Measurements from ENCODE around the gene FRMPD1. TPM values are rescaled to one million over a fixed set of nuclear protein-coding genes. Genes with fewer than 3 reads are reported as not detected.
A peak's percentile ranks its signal among the peaks of the same experiment; 100 is the strongest.

FRMPD1 gene
- total RNA-seq, 1 donor from 2014 or later: 0.07 TPM

GRCh38 chr9:37700900-37701299 is 50.1 kb downstream of the FRMPD1 start:
- DNase-seq (ENCODE audit: low read depth): no peak
- Histone ChIP-seq H3K9me3 (ENCODE audit: insufficient read depth, low read depth, low read length) (no peaks in the 10 kb centered on the region), H4K20me1 (ENCODE audit: insufficient read depth, low read length) (no peaks in the 10 kb centered on the region), H3K79me2 (ENCODE audit: insufficient read depth, low read length) (no peaks in the 10 kb centered on the region), H3K4me3 (ENCODE audit: insufficient read depth, low read depth, low read length) (no peak overlapping the region), H3K4me1 (ENCODE audit: insufficient read depth, low read length) (no peaks in the 10 kb centered on the region), H3K27ac (ENCODE audit: low read depth, low read length) (no peak overlapping the region), H2AFZ (ENCODE audit: low read depth, low read length) (no peak overlapping the region), H3K27me3 (ENCODE audit: insufficient read depth, low read length) (peaks cover 19% of the 10 kb centered on the region), H3K9ac (ENCODE audit: low read length) (no peak overlapping the region), H3K4me2 (ENCODE audit: low read length) (no peak overlapping the region), H3K36me3 (ENCODE audit: insufficient read depth, low read length) (no peaks in the 10 kb centered on the region)
- Mint-ChIP-seq H3K4me3 (ENCODE audit: unreplicated experiment) (no peak overlapping the region), H3K36me3 (ENCODE audit: low read depth, unreplicated experiment) (no peaks in the 10 kb centered on the region), H3K27me3 (ENCODE audit: low read depth, unreplicated experiment) (peaks cover 17% of the 10 kb centered on the region), H3K9me3 (ENCODE audit: unreplicated experiment) (peaks cover 2% of the 10 kb centered on the region), H3K27ac (ENCODE audit: unreplicated experiment) (no peak overlapping the region), H3K4me1 (ENCODE audit: low read depth, unreplicated experiment) (peaks cover 8% of the 10 kb centered on the region)
- TF ChIP-seq EZH2 (IDR thresholded peaks at IDR 0.05; ENCODE audit: insufficient read depth, low read length) (no peak), CTCF (IDR thresholded peaks at IDR 0.05; ENCODE audit: insufficient read depth, low read depth, low read length) (no peak)
- no peak for FAIRE-seq

DNA sequence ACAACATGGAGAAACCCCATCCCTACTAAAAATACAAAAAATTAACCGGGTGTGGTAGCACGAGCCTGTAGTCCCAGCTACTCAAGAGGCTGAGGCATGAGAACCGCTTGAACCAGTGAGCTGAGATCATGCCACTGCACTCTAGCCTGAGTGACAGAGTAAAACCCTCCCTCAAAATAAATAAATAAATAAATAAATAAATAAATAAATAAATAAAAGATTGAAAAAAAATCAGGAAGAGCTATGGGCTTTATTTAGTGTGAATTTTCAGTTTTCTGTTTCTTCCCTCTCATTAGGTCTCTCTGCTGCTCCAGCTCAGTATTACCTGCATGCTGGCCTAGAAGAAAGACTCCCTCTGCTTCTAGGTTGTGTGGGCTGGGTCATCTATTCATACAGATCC is 55.0 kb downstream of the FRMPD1 start:
- no peaks in the 10 kb centered on the region for H4K20me1 ChIP-seq (ENCODE audit: insufficient read depth, low read length)
- TF ChIP-seq CTCF (IDR thresholded peaks at IDR 0.05; ENCODE audit: insufficient read depth, low read depth, low read length): no peak
- TF ChIP-seq EZH2 (IDR thresholded peaks at IDR 0.05; ENCODE audit: insufficient read depth, low read length): no peak
- no peak overlapping the region for H3K9ac ChIP-seq (ENCODE audit: low read length)
- no peaks in the 10 kb centered on the region for H3K36me3 Mint-ChIP-seq (ENCODE audit: low read depth, unreplicated experiment)
- H3K27ac Mint-ChIP-seq (ENCODE audit: unreplicated experiment): no peak overlapping the region
- no peak overlapping the region for H3K27ac ChIP-seq (ENCODE audit: low read depth, low read length)
- peak overlapping the region; percentile 12 for H3K4me3 Mint-ChIP-seq (ENCODE audit: unreplicated experiment)
- peaks cover 44% of the 10 kb centered on the region for H3K27me3 ChIP-seq (ENCODE audit: insufficient read depth, low read length)
- peaks cover 48% of the 10 kb centered on the region for H3K27me3 Mint-ChIP-seq (ENCODE audit: low read depth, unreplicated experiment)
- no peaks in the 10 kb centered on the region for H3K4me1 ChIP-seq (ENCODE audit: insufficient read depth, low read length)
- H2AFZ ChIP-seq (ENCODE audit: low read depth, low read length): no peak overlapping the region
- peaks cover 2% of the 10 kb centered on the region for H3K9me3 Mint-ChIP-seq (ENCODE audit: unreplicated experiment)
- DNase-seq (ENCODE audit: low read depth) (no peak), FAIRE-seq (no peak)
- H3K79me2 ChIP-seq (ENCODE audit: insufficient read depth, low read length): no peaks in the 10 kb centered on the region
- H3K4me3 ChIP-seq (ENCODE audit: insufficient read depth, low read depth, low read length): no peak overlapping the region
- H3K9me3 ChIP-seq (ENCODE audit: insufficient read depth, low read depth, low read length): no peaks in the 10 kb centered on the region
- H3K4me2 ChIP-seq (ENCODE audit: low read length): no peak overlapping the region
- H3K4me1 Mint-ChIP-seq (ENCODE audit: low read depth, unreplicated experiment): peaks cover 12% of the 10 kb centered on the region
- no peaks in the 10 kb centered on the region for H3K36me3 ChIP-seq (ENCODE audit: insufficient read depth, low read length)

GRCh38 chr9:37706290-37706689 is 55.5 kb downstream of the FRMPD1 start:
- no peak overlapping the region for H3K27ac ChIP-seq (ENCODE audit: low read depth, low read length)
- no peak overlapping the region for H3K4me2 ChIP-seq (ENCODE audit: low read length)
- no peak overlapping the region for H3K9ac ChIP-seq (ENCODE audit: low read length)
- peaks cover 52% of the 10 kb centered on the region for H3K27me3 Mint-ChIP-seq (ENCODE audit: low read depth, unreplicated experiment)
- peaks cover 2% of the 10 kb centered on the region for H3K9me3 Mint-ChIP-seq (ENCODE audit: unreplicated experiment)
- H2AFZ ChIP-seq (ENCODE audit: low read depth, low read length): no peak overlapping the region
- no peak overlapping the region for H3K4me3 ChIP-seq (ENCODE audit: insufficient read depth, low read depth, low read length)
- no peak for TF ChIP-seq CTCF (IDR thresholded peaks at IDR 0.05; ENCODE audit: insufficient read depth, low read depth, low read length)
- TF ChIP-seq EZH2 (IDR thresholded peaks at IDR 0.05; ENCODE audit: insufficient read depth, low read length): no peak
- H3K27me3 ChIP-seq (ENCODE audit: insufficient read depth, low read length): peaks cover 42% of the 10 kb centered on the region
- peaks cover 12% of the 10 kb centered on the region for H3K4me1 Mint-ChIP-seq (ENCODE audit: low read depth, unreplicated experiment)
- peak; percentile 43 for FAIRE-seq
- no peaks in the 10 kb centered on the region for H3K9me3 ChIP-seq (ENCODE audit: insufficient read depth, low read depth, low read length)
- H4K20me1 ChIP-seq (ENCODE audit: insufficient read depth, low read length): no peaks in the 10 kb centered on the region
- H3K79me2 ChIP-seq (ENCODE audit: insufficient read depth, low read length): no peaks in the 10 kb centered on the region
- H3K4me3 Mint-ChIP-seq (ENCODE audit: unreplicated experiment): no peak overlapping the region
- no peaks in the 10 kb centered on the region for H3K36me3 Mint-ChIP-seq (ENCODE audit: low read depth, unreplicated experiment)
- no peak overlapping the region for H3K27ac Mint-ChIP-seq (ENCODE audit: unreplicated experiment)
- peak; percentile 50 for DNase-seq (ENCODE audit: low read depth)
- no peaks in the 10 kb centered on the region for H3K4me1 ChIP-seq (ENCODE audit: insufficient read depth, low read length)
- H3K36me3 ChIP-seq (ENCODE audit: insufficient read depth, low read length): no peaks in the 10 kb centered on the region
